Epidermal melanocyte (primary cell): ENCODE results near the gene PTH1R.
A peak's percentile ranks its signal among the peaks of the same experiment; 100 is the strongest.

Experiments used
- DNase-seq: peaks from one replicate; pipeline ENCODE4 v3.0.0; 2011; ENCODE audit warnings: low spot score; ENCODE audit not compliant: insufficient read length

Gene PTH1R

DNA sequence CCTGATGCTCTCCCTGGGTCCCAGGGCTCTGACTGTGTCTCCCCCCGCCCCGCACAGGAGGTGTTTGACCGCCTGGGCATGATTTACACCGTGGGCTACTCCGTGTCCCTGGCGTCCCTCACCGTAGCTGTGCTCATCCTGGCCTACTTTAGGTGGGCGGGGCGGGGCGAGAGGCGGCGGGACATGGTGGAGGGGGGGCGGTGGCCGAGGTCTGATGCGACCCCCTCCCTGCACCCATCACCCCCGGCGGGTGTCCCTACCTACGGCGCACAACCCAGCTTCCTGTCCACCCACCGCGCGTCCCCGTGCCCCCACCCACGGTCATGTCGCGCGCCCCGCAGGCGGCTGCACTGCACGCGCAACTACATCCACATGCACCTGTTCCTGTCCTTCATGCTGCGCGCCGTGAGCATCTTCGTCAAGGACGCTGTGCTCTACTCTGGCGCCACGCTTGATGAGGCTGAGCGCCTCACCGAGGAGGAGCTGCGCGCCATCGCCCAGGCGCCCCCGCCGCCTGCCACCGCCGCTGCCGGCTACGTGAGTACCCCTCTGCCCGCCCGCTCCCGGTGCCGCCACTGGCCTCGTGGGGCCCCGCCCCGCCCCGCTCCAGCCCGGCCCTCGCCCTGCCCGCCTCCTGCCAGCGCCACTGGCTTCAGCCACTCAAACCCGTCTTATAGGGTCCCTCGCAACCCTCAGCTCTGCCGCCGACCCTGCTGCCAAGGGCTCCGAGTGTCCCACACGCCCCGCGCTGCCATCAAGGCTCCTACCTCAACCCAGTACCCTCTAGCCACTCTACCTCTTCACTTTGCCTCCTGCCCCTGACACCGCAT lies 21.0 kb downstream of the PTH1R start:
- DNase-seq = no peak

DNA sequence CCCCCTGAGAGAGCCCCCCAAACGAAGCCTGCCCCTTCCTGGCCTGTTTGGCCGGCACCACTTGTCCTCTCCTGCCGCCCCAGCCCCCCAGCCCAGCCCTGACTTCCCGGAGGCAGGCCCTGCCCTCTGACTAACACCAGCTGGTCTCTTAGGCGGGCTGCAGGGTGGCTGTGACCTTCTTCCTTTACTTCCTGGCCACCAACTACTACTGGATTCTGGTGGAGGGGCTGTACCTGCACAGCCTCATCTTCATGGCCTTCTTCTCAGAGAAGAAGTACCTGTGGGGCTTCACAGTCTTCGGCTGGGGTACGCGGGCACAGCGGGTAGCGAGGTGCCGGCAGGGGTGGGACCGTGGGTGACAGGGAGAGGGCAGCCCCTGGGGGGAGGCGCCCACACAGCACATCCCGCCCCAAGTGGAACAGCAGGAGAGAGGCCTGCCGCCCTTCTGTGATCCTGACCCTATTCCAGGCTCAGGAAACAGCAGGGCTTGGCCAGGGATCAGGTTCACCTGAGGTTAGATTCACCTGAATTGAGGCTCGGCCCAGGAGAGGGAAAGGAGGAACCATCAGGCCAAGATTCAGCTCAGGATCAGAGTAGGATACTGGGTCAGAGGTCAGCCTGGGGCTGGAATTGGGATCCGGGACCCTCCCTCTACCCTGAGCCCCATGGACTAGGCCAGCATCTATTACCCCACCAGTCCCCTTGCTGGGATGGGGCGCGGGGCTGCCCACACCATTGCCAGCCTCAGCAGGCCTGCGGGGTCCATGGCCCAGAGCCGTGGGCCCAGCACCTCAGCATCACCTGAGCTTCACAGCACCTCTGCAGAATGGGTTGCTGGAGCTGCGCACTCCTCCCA lies 21.9 kb downstream of the PTH1R start:
- DNase-seq = no peak

DNA sequence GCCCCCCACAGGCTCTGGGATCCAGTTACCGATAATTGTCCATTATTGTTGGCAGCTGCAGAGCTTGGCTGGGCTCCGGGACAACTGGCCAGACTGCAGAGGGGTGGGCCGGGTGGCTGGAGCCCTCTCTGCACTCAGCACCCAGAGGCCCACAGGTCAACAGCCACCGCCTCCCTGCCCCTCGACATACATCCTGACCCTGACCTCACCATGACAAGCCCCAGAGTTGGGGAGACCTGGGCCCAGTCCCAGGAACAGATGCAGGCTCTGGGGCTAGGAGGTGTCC lies 22.4 kb downstream of the PTH1R start:
- no peak for DNase-seq

DNA sequence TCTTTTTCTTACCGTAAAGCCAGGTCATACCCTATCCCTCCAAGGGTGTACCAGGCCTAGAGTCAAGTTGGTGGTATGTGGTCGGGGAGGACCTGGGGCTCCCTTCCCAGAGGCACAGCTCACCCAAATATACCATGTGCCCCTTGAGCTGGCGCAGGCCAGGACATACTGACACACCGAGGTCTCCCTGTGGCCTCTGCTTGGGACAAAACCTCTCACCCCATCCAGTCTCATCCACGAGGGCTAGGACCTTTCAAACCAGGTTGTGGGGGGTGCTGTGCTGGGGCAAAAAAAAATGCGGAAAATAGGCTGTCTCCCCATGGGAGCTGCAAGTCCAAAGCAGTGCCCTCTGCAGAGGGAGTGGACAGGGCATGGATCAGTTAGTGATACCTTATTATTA lies 22.8 kb downstream of the PTH1R start:
- no peak for DNase-seq

DNA sequence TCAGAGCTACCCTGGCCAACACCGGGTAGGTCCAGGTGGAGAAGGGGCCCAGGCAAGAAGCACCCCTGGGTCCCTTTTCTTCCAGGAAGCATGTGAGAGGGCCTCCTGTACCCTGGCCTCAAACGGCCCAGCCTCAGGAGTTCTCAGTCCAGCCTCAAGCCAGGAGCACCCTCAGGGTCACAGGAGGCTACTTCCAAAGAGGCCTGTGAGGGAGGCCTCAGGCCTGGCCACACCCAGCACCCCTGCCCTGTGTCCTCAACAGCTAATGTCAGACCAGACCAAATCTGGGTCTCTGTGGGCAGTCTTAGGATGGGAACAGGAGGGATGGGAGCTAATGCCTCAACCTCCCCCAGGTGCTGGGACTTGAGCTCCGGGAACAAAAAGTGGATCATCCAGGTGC lies 23.5 kb downstream of the PTH1R start:
- no peak for DNase-seq

DNA sequence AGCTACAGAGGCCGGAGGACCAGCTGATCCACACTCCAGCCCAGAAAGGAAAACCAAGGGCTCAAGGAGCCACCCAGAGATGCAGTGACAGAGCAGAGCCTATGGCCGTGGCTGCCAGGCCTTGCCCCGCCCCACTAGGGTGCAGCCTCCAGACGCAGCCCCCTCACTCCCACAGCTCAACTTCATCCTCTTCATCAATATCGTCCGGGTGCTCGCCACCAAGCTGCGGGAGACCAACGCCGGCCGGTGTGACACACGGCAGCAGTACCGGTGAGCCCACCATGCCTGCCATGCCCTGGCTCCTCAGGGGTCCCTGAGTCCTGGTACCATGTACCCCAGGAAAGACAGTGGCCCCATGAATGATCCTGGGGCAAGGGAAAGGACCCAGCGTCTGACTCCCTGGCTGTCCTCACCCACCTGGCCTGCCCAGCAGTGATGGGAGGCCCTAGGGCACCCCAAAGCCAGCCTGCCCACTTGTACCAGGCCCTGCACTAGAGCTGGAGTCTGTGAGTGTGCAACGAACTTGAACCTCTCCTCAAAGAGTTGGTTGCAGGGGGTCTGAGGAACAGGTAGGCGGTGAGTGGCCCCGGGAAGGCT lies 24.2 kb downstream of the PTH1R start:
- DNase-seq = no peak

DNA sequence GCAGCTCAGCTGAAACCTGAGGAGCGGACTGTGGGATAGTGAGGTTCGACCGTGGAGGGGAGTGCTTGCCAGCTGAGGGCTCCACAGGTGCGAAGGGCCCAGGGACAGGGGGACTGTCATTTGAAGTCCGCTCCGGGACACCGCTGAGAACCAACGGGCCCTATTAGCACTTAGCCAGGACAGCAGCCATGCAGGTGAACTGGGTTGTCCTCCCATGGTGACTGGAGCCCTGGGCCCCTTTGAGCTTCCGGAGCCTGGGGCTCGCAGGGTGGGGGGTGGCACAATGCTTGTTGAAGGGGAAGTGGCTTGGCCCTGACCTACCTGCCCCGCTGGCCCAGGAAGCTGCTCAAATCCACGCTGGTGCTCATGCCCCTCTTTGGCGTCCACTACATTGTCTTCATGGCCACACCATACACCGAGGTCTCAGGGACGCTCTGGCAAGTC lies 24.7 kb downstream of the PTH1R start:
- no peak for DNase-seq

DNA sequence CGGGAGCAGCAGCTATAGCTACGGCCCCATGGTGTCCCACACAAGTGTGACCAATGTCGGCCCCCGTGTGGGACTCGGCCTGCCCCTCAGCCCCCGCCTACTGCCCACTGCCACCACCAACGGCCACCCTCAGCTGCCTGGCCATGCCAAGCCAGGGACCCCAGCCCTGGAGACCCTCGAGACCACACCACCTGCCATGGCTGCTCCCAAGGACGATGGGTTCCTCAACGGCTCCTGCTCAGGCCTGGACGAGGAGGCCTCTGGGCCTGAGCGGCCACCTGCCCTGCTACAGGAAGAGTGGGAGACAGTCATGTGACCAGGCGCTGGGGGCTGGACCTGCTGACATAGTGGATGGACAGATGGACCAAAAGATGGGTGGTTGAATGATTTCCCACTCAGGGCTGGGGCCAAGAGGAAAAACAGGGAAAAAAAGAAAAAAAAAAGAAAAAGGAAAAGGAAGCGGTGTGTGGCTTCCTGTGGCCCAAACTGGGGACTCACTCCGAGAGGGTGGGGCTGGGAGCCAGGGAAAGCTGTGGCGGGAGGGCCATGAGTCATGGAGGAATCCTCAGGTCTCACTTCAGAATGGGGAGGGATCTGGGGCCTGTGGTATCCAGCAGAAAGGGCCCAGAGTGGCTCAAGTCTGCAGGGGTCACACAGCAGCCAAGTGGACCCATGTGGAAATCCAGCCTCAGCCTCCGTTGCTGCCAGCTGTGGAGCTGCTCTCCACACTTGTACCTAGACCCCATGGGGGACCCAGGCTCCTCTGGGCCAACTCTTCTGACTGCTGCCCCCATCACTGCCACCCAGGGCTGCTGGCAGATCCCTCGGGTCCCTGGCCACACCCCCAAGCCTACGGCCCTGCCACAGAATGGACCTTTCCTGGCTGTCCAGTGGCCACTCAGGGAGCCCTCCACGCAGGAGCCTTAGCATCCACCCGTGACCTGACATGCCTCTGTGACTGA lies 26.1 kb downstream of the PTH1R start:
- DNase-seq = no peak

DNA sequence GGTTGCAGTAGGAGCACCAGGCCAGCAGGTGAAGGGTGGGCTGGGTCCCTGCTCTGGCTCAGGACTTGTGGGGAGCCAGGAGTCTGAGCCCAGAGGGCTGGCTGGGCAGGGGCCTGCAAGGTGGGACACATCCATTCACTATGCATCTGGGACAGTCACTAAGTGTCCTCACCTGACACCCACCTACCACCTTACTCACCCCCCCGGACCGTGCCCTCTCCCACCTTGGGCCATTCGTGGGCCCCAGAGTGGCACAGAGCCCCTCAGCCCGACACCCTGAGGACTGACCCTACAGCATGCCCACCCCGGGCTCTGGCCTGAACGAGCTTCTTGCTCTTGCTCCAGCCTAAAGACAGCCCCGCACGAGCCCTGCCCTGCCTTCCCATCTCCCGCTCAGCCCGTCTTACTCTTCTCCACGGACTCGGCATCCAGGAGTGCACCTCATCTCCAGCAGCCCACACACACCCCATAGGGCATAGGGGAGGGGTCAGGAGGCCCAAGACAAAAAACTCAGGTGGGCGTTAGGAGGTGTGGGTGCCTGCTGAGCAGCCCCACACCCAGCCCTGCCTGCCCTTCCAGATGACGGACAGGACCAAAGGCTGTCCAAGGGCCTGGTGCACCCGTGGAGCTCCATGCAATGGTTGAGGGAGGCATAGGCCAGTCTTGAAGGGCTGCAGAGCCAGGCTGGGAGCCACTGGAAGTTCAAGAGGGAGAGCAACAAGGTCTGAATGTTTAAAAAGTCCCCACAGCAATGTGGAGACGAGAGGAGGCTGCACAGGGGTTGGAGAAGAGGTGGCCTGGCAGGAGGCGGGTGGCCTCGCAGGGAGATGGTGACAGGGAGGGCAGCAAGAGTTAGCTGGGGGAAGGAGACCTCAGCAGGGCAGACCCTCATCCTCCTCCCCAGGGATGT lies 27.0 kb downstream of the PTH1R start:
- DNase-seq = no peak

DNA sequence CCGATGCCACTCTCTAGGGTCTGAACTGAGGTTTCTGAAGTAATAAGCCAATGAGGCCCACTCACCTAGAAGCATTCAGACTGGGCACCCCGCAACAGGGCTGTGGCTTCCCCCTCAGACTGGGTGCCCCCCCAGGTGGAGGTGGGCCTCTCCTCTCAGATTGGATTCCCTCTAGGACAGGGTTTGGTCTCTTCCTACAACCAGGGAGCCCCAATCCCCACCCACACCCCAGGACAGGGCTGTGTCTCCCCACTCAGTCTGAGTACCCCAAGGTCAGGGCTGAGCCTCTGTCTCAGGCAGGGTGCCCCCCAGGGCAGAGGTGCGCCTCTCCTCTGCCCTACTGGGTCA lies 27.7 kb downstream of the PTH1R start:
- no peak for DNase-seq

DNA sequence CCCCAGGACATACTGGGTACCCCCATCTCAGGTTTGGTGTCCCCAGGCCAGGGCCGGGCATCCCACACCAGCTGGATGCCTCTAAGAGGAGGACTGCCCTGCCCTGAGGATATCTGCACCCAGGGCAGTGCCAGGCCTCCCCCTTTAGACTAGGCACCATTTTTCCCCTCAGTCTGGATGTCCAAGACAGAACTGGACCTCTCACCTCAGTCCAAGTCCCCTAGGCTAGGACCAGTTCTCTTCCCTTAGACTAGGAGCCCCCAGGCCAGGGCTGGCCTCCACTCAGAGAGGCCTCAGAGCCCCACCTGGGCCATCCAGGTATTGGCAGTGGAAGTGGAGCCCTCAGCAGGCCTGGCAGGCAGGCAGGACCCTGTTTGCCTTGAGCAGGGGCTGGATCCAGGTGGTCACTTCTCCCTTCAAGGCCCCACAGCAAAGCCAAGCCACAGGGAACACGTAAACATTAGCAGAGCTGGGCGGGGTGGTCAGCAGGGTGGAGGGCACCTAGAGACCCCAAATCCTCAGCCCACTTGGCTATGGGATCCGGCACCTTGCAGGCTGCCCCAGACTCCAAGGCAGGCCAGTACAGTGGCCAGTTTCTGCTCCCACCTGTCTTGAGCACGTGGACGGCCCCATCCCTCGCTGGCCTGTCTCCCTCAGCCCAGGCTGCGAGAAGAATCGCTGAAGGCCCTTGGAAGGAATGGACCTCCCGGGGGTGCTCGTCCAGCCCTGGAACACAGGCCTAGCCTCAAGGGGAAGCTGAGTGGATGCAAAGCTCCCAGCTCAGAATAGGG lies 28.3 kb downstream of the PTH1R start:
- DNase-seq = no peak

DNA sequence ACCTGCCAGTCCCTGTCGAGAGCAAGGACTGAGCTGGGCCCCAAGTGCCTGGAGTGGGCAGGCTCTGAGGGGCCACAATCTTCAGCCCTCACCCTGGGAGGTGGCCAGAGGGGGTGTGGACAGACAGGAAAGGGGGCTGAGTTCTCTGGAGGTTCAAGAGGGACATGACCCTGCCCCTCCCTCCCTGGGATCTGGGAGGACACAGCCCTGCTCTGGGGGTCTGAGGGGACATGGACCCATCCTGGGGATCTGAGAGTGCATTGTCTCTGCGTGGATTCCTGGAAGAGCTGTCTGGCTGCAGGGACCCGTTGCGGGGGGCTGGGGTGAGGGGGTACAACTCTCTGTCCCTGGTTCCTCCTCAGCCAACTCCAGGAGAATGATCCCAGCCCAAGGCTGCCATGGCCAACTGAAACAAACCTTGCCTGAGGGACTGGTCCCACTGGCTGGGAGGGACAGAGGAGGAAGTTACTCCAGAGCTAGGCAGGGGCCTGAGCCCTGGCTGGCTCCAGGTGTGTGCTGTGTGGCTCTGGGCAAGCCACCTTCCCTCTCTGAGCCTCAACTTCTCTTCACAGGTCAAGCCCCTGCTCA lies 29.0 kb downstream of the PTH1R start:
- DNase-seq = no peak

DNA sequence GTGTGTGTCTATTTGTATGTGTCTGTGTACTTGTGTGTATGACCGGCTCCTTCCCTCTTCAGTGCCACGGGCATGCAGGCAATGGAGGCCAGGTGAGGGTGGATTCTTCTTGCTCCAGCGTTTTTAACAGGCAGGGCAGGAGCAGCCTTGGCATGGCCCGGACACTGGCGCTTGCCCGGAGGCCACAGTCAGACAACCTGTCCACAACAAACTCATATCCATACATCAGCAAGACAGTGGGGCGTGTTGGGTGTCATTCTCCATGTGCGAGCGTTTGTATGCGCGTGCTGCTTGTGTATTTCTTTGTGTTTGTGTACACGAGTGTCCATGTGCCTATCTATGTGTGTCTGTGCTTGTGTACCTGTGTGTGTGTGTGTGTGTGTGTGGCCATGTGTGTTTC lies 29.8 kb downstream of the PTH1R start:
- DNase-seq = no peak

DNA sequence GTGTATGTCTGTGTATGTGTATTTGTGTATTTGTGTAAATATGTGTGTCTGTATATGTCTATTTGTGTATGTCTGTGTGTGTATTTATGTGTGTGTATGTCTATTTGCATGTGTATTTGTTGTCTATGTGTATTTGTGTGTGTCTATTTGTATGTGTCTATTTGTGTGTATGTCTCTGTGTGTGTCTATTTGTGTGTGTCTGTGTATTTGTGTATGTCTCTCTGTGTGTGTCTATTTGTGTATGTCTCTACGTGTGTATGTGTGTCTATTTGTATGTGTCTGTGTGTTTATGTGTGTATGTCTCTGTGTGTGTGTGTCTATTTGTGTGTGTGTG lies 30.4 kb downstream of the PTH1R start:
- DNase-seq = no peak

DNA sequence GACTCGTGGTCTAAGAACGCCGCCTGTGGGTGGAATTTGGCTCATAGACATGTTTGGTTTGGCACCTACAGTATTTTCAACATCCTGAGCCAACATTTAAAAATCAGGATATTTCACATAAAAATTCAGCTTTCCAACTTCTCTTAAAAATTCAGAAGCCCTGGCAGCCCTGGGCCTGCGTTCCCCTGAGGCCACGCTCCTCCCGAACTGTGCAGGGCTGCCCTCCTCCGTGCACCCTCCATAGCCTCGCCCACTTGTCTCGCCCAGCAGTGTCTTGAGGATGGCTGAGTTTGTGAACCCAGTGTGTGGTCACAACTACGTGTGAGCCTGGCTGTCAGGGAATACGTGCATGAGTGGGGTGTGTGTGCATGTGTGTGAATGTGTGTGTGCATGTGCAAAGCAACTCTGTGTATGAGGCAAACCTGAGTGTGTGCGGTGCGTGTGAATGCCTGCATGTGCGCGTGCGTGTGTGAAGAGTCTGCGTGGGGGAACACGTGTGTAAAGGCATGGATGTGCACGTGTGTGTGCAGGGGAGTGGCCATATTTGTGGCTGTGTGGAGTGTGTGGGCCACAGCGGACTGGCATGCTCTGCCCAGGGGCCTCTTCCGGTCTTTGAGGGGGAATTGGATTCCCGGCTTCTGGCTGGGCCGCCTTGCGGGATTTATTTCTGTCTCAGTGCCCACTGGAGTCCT lies 30.9 kb downstream of the PTH1R start:
- no peak for DNase-seq

DNA sequence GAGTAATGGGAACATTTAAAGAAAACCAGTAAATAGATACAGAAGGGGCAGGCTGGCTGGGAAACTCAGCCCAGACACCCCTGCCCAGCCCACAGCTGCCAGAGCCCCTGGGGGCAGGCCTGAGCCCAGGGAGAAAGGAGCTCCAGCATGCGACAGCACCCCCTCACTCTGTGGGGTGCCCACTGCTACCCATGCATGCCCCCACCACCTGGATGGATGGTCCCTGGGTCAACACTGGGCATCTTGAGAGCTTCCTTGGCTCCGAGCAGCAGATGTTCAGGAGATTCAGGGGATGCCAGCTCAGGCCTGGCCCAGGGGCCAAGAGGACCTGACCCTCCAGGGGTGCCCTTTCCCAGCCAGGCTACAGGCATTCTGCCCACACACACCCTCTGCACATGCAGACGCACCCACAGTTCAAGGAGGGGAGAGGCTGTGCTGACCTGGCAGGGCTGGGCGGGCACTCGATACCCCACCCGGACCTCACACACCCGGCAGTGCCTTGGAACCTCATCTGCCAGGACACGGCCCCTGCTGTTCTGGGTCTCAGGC lies 31.5 kb downstream of the PTH1R start:
- DNase-seq = no peak

DNA sequence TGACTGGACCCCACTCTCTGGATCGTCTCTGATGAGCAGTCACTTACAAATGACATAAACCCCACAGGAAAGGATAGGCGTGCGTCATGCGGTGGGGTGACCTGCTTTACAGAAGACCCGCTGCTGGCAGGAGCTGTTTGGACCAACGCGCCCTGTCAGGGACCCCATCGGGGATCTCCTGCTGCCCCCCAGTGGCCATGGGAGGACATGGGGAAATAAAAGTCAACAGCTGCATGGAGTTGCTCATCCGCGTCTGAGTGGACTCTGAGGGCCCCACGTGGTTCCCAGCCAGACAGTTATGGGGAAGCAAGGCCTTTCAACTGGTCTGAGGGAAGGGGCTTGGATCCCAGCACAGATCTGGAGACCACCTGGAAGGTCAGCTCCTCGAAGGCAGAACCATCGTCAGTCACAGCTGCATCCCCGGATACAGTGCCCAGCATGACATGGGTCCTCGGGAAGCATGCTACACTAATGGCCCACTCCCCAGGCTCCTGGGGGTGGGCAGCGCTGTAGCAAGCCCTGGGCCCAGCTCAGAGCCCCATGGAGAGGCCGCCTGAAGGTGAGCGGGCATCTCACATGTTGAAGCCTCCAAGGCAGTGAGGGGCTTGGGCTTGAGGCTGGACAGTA lies 32.1 kb downstream of the PTH1R start:
- DNase-seq = peak; percentile 97

DNA sequence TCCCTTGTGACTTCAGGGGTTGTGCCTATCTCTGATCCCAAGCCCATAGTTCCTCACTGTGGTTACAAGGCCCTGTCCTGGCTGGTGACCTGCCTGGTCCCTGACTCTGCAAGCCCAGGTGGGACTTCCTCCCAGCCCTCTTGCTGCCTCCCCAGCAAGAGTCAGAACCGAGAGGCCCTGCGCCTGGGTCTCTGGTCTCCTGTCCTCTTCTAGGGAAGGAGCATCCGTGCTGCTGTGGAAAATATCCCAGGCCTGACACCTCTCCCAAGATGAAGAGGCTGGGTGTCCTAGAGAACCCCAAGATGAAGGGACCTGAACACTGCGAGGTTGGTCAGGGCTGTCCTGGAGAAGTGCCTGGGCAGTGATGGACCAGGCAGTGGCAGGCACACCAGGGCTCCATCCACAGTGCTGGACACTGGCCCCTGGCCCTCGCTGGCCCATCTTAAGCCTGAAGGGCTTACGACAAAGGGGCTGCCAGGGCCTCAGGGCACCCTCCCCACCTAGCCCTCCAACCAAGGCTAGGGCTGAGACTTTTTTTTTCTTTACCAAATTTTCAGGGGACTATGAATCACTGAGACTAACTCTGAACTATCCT lies 32.7 kb downstream of the PTH1R start:
- no peak for DNase-seq
